Measurements from ENCODE around the gene SH2D2A.

- TF ChIP-seq, protein P1, sequence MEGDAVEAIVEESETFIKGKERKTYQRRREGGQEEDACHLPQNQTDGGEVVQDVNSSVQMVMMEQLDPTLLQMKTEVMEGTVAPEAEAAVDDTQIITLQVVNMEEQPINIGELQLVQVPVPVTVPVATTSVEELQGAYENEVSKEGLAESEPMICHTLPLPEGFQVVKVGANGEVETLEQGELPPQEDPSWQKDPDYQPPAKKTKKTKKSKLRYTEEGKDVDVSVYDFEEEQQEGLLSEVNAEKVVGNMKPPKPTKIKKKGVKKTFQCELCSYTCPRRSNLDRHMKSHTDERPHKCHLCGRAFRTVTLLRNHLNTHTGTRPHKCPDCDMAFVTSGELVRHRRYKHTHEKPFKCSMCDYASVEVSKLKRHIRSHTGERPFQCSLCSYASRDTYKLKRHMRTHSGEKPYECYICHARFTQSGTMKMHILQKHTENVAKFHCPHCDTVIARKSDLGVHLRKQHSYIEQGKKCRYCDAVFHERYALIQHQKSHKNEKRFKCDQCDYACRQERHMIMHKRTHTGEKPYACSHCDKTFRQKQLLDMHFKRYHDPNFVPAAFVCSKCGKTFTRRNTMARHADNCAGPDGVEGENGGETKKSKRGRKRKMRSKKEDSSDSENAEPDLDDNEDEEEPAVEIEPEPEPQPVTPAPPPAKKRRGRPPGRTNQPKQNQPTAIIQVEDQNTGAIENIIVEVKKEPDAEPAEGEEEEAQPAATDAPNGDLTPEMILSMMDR (IDR thresholded peaks at IDR 0.05), result no peak
- TF ChIP-seq POLR2A (IDR thresholded peaks at IDR 0.05) (no peak), EP300 (IDR thresholded peaks at IDR 0.05) (no peak), POLR2AphosphoS5 (IDR thresholded peaks at IDR 0.05) (no peak)
These were observed 35.8 kb upstream of the SH2D2A start for GRCh38 chr1:156852418-156852874.
